HG03558 (cell line): ENCODE measurements around the gene ASS1.

ENCODE experiments used
- ATAC-seq: cut with Tn5 transposase; IDR thresholded peaks from one replicate; pipeline ENCODE4 v1.9.1; 2021; ENCODE audit warnings: moderate number of reproducible peaks; ENCODE audit not compliant: unreplicated experiment; ENCODE audit errors: extremely low read depth

The ASS1 gene

GRCh38 chr9:130451509-130452388 lies 7.0 kb downstream of the ASS1 start:
- no peak for ATAC-seq

DNA sequence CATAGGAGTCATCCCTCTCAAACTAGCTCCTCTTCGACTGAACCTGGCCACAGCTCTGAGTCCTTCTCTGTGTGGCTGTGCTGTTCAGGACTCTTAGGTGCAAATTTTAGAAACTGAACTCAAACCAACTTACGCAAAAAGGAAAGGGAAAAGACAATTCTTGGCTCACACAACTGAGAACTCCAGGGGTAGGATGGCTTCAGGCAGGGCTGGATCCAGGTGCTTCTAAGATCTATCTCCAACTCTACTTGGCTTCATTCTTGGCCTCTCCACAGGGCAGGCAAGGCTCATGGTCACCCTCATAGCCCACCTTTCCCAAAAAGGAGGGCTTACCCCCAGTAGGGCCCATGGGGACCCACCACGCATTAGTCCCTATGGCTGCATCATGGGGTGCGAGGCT lies 8.1 kb downstream of the ASS1 start:
- no peak for ATAC-seq

- ATAC-seq: no peak
These were observed 8.7 kb downstream of the ASS1 start for GRCh38 chr9:130453487-130453886.

GRCh38 chr9:130454096-130454811 lies 9.5 kb downstream of the ASS1 start:
- ATAC-seq: no peak

DNA sequence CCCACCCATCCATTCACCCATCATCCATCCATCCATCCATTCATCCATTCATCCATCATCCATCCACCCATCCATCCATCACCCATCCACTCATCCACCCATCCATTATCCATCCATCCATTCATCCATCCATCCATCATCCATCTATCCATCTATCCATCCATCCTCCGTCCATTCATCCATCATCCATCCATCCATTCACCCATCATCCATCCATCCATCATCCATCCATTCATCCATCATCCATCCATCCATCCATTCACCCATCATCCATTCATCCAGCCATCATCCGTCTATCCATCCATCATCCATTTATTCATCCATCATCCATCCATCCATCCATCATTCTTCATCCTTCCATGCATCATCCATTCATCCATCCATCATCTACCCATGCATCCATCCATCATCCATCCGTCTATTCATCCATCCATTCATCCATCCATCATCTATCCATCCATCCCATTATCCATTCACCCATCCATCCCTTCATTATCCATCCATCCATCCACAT lies 10.1 kb downstream of the ASS1 start:
- ATAC-seq: no peak

- ATAC-seq: no peak
These were observed 13.5 kb downstream of the ASS1 start for GRCh38 chr9:130458027-130458803.

DNA sequence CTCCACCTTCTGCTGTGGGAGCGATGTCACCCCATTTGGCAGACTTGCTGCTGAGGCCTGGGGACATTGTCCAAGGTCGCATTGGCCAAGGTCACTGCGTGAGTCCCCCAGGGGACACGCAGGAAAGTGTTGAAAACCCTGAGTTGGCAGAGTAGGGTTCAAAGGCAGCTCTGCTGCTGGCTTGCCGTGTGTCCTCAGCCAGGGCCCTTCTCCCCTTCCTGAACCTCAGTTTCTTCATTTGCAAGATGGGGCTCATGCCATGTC lies 14.0 kb downstream of the ASS1 start:
- ATAC-seq: no peak

- ATAC-seq: no peak
These were observed 14.4 kb downstream of the ASS1 start for GRCh38 chr9:130459151-130459550.

- no peak for ATAC-seq
These were observed 15.3 kb downstream of the ASS1 start for GRCh38 chr9:130459941-130460669.

GRCh38 chr9:130461218-130461630 lies 16.5 kb downstream of the ASS1 start:
- no peak for ATAC-seq

DNA sequence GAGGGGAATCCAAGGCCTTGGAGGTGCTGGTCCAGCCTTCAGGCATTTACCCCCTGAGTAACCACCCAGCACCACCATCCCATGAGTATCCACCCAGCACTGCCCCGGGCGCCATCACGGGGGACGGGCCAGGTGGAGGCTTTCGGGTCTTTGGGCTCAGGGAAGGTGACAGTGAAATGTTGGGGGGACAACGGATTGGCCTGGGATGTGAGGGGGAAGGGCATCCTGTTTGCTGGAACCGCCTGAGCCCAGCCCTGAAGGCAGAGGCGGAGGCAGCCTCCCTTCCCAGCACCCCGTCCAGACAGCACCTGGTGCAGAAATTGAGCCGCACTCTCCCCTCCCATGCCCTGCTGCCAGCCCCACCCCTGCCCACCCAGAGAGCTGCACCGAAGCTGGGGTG lies 17.0 kb downstream of the ASS1 start:
- no peak for ATAC-seq

DNA sequence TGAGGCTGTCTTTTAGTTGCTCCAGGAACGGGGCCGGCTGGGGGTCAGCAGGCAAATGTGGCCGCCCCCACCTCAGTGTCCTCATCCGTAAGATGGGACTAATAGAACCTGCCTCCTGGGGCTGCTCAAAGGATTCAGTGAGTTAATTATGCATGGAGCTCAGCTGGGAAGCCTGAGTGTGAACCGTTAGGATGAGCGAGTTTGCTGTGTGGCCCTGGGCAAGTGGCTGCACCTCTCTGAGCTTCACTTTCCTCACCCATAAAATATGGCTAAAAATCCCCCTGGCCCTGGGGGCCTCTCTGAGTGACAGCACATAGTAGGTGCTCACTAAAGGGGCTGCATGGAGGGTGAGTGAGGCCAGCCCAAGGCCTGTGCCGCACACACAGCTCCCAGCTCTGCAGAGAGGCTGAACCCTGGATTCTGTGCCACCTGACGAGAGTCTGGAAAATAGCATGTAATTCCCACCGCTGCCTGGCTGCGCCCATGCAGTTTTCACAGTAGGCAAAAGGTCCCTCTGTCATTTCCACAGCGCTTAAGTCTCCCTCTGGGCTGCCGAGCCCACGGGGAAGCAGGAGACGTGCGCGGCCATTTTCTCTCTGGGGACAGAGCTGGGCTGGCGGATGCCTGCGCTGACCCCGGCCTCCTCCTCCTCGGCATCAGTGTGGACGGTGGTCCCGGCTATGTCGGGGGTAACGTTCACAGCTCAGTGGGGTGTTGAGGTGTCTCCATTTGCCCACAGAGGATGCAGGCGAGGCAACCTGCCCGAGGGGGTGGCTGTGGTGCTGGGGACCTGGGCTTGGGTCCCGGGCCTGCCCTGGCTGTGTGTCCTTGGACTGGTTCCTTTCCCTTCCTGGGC lies 18.2 kb downstream of the ASS1 start:
- no peak for ATAC-seq

DNA sequence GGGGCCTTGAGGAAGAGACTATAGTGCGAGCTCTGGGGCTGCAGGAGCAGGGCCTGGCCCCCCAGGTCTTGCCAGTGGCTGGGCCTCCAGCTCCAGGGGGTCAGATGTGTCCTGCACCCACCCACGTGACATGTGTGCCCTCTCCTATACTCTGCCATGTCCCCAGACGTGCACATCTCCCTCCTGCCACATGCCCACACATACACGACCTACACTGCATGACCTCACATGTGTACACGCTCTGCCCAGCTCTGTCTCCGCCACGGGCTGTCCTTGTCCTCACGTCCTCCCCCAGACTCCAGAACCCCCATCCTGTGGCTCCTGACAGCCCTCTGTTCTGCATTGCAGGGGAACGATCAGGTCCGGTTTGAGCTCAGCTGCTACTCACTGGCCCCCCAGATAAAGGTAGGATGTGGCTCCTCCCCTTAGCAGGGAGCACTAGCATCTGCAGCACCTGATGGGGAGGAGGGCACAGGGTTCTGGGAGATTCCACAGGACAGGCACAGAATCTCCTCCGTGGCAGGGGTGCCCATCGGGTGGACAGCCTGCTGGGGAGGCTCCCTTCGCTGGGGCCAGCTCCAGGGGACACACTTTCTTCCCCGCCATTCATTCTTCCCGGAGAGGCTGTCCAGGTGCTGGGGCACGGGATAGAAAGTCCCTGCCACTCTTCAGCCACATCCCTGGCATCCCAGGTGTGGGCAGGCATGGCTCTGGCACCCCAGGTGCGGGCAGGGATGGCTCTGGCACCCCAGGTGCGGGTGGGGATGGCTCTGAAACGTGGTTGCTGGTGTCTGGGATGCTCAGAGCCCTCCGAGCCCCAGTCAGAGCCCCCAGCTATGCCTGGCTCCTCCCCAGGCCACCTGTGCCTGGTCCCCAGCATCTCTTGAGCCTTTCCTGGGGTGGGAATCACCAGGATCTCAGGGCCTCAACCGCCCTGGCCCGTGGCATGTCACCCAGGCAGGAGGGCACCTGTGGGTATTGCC lies 19.3 kb downstream of the ASS1 start:
- no peak for ATAC-seq

- ATAC-seq: no peak
These were observed 20.8 kb downstream of the ASS1 start for GRCh38 chr9:130465383-130466096.

- ATAC-seq: no peak
These were observed 21.9 kb downstream of the ASS1 start for GRCh38 chr9:130466537-130467217.

DNA sequence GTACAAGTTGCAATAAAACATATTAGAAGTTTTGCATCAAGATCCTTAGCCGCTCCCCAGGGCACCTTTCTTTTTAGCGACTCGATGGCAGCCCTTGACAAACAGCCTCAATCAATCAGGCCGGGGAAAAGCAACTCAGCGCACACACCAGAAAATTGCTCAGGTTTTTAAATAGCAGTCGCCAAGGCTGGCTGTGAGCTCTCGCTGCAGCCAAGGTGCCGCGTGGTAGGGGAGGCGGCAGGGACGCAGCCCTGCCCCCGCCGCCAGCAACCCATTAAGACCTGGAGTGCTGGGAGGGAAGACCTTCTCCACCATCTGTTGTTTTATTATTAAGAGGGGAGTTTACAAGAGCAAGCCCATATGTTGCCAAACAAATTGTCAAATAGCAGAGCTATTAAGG lies 22.6 kb downstream of the ASS1 start:
- no peak for ATAC-seq

DNA sequence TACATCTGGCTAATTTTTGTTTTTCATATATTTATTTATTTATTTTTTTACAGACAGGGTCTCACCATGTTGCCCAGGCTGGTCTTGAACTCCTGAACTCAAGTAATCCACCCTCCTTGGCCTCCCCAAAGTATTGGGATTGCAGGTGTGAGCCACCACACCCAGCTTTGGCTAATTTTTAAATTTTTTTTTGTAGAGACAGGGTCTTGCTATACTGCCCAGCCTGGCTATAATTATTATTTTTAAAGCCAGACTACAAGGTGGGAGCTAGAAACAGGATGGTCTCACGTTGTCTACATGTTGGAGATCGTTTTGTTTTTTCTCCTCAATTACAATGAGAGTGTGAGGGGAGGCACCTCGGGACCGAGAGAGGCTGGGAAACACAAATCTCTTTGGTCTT lies 23.8 kb downstream of the ASS1 start:
- ATAC-seq: no peak
